Stomach smooth muscle (tissue), 2 donors: ENCODE measurements around the gene WDR20.

Experiments used
- H3K27ac ChIP-seq: one replicate; pipeline ENCODE4 v1.7.0; 2013; ENCODE audit warnings: mild to moderate bottlenecking, low read length, inconsistent platforms
- H3K27me3 ChIP-seq, 2 donors: one replicate each; pipeline ENCODE4 v1.7.0; 2013; ENCODE audit warnings: low read length in 2 of 2; ENCODE audit not compliant: insufficient read depth in 2 of 2, control insufficient read depth in 1 of 2
- H3K36me3 ChIP-seq, 2 donors: one replicate each; pipeline ENCODE4 v1.7.0; 2013; ENCODE audit warnings: low read length in 2 of 2; ENCODE audit not compliant: control insufficient read depth in 2 of 2, insufficient read depth in 2 of 2
- H3K4me1 ChIP-seq: one replicate; pipeline ENCODE4 v1.7.0; 2013; ENCODE audit warnings: low read length; ENCODE audit not compliant: control insufficient read depth, insufficient read depth
- H3K4me3 ChIP-seq, 2 donors: one replicate each; pipeline ENCODE4 v1.7.0; 2013; ENCODE audit warnings: low read length in 2 of 2
- H3K9ac ChIP-seq, 2 donors: one replicate each; pipeline ENCODE4 v1.7.0; 2013; ENCODE audit warnings: low read length in 2 of 2, mild to moderate bottlenecking in 1 of 2
- H3K9me3 ChIP-seq, 2 donors: one replicate each; pipeline ENCODE4 v1.7.0; 2013; ENCODE audit warnings: low read length in 2 of 2; ENCODE audit not compliant: control insufficient read depth in 2 of 2
- donor health status: healthy.
- donor health status: Pancreatic carcinoma.

WDR20 gene

DNA sequence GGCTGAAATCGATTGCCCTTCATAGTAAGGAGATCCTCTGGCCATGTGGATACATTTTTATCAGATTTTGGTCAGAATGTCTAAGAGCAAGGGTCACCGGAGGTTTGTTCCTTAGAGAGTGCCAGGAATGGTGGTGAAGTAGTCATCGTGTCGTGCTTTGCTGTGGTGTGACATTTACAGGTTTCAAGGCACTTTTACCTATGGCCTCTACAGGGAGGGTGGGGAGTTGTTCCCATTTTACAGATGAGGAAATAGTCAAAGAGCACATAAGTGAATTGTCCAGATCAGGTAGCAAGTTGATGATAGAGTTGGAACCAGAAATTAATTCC, 57.2 kb downstream of the WDR20 start:
- Histone ChIP-seq H3K36me3 (peaks cover 13 to 29% of the 10 kb centered on the region in 2 donors), H3K9me3 (no peaks in the 10 kb centered on the region), H3K27me3 (no peaks in the 10 kb centered on the region), H3K27ac (no peak overlapping the region), H3K4me1 (no peaks in the 10 kb centered on the region), H3K9ac (no peak overlapping the region), H3K4me3 (no peak overlapping the region)

DNA sequence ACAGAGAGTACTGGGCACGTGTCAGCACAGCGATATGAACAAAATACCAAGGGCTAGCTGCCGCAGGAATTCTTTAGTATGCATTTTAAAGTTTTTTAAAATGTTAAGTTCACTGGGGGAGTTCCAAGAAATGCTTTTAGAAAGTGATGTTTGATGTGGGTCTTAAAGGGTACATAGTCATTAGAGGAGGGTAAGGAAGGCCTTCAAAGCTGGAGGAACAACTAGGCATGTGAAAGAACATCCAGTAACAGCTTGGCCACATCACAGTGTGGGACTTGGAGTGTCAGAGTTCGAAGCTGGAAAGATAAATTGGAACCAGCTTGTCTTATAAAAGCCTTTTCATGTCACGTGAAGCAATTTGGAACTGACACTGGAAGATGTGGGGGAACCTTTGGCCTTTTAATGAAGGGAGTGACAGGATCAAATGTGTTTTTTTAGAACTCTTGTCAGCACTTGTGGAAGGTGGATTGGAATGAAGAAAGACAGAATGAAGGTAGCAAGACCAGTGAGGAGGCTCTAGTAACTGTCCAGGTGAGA, 57.7 kb downstream of the WDR20 start:
- H3K27me3 ChIP-seq: no peaks in the 10 kb centered on the region
- peaks cover 13 to 29% of the 10 kb centered on the region in 2 donors for H3K36me3 ChIP-seq
- H3K4me1 ChIP-seq: no peaks in the 10 kb centered on the region
- H3K9ac ChIP-seq: no peak overlapping the region
- H3K4me3 ChIP-seq: no peak overlapping the region
- no peak overlapping the region for H3K27ac ChIP-seq
- no peaks in the 10 kb centered on the region for H3K9me3 ChIP-seq

DNA sequence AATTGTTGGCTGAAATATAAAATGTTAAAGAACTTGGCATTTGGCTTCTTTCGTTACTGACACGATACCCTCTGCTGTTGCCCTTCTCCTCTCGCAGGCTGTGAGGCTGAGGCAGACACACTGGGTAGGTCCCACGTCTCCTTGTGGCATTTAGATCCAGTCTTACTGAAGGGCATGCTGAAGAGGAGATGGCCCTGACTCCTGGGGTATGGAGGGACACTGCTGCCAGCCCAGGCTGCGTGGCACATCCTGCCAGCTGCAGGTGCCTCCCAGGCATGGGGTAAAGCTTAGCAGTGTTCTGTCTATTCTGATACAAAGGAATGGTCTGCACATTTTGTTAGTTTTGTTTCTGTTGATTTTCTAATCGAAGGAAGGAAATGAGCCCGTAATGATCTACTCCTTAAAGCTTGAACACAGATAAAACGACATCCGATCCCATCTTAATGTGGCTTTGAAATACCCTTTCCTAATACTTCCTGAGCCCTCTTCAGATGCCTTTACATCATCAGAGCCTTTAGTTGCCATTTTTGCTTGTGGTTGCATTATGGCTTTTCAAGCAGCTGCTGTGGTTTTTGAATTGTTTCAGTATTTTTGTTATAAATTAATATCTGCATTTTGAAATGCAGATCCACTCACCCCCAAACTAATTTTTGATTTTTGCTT, 61.1 kb downstream of the WDR20 start:
- Histone ChIP-seq H3K4me3 (no peak overlapping the region), H3K27ac (no peak overlapping the region), H3K27me3 (no peaks in the 10 kb centered on the region), H3K36me3 (peaks cover 13 to 32% of the 10 kb centered on the region in 2 donors), H3K4me1 (no peaks in the 10 kb centered on the region), H3K9me3 (no peaks in the 10 kb centered on the region), H3K9ac (no peak overlapping the region)

DNA sequence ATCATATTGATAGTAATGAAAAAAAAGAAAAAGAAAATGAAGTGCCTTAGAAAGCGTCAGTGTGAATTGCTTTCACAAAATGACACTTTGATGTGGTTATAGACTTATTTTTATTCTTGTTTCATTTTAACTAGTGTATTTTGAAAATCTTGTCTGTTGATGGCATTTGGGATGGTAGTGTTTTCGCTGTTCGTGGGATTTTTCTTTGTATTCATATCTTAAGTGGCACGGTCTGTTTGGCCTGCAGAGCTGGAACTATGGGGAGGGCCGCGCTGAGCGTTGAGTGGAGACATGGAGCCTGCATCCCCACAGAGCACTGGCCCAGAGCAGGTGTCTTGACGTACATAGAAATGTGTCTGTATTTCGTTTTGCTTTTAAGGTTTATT, 61.6 kb downstream of the WDR20 start:
- Histone ChIP-seq H3K36me3 (peaks cover 13 to 32% of the 10 kb centered on the region in 2 donors), H3K9ac (no peak overlapping the region), H3K27me3 (no peaks in the 10 kb centered on the region), H3K4me3 (no peak overlapping the region), H3K4me1 (no peaks in the 10 kb centered on the region), H3K27ac (no peak overlapping the region), H3K9me3 (no peaks in the 10 kb centered on the region)

DNA sequence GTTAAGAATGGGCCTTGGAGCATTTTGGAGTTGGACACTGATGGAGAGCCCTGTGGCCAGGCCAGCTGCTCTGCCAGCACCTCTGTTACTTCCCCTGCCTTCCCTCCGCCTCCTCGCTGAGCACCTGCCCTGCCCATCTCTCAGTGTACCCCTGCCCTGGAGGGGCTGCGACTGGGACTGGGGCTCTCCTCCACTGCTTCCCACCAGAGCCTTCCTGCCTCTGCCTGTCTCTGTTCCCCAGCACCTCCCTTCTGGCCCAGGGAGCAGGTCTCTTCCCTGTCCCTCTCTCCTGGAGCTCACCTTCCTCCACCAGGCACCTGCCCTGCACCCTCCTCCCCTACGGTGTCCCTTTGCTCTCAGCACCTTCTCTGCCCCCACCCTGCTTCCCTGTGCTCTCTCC, 62.1 kb downstream of the WDR20 start:
- H3K27ac ChIP-seq: no peak overlapping the region
- no peak overlapping the region for H3K4me3 ChIP-seq
- H3K36me3 ChIP-seq: peaks cover 11 to 32% of the 10 kb centered on the region in 2 donors
- no peaks in the 10 kb centered on the region for H3K4me1 ChIP-seq
- no peak overlapping the region for H3K9ac ChIP-seq
- H3K27me3 ChIP-seq: no peaks in the 10 kb centered on the region
- H3K9me3 ChIP-seq: no peaks in the 10 kb centered on the region

DNA sequence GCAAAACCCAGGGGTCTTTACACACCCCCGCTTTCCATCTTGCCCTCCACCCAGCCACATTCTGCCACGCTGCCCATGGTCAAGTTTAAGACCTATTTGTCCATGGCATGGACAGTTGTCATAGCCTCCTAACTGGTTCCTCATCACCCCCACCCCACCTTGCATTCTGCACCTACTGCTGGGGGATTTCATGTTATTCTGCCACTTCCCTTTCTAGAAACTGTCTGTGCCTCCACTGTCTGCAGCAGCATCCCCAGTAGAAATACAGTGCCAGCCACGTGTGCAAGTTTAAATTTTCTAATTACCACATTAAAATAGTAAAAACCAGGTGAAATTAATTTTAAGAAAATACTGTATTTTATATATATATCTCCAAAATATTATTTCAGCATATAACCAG, 63.2 kb downstream of the WDR20 start:
- Histone ChIP-seq H3K4me3 (no peak overlapping the region), H3K27me3 (no peaks in the 10 kb centered on the region), H3K9me3 (no peaks in the 10 kb centered on the region), H3K27ac (no peak overlapping the region), H3K9ac (no peak overlapping the region), H3K36me3 (peaks cover 8 to 28% of the 10 kb centered on the region in 2 donors), H3K4me1 (no peaks in the 10 kb centered on the region)

DNA sequence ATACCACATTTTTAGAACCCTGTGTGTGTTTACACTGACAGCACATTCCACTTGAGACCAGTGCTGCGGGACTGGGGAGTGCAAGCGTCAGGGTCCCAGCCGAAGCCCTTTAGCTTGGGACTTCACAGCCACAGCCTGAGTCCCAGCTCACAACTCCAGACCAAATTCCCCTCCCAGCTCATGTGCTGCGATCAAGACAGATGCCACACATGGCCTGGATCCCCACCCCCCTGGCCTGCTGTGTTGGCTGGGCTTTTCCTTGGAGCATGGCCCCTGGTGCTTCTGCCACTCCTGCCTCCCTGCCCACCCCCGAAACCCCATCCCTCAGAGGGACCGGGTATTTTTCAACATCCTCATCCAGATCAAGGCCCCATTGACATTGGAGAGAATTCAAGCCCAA, 63.7 kb downstream of the WDR20 start:
- H3K4me3 ChIP-seq: no peak overlapping the region

DNA sequence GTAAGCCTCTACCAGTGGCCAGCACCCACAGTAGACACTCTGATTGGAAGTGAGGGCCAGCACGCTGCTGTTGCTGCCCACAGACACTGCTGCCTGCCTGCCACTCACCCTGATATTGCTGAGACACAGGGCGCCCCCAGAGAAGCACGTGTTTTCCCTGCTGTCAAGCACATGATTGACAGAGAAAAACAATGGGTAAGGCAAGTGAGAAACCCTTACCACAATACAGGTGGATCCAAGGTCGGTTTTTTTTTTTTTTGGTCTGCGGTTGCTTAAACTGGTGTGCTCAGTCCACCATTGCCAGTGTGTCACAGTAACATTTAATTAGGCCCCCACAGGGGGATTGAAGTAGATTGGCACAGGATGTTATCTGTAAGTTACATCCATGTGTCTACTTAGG, 65.9 kb downstream of the WDR20 start:
- peaks cover 13 to 27% of the 10 kb centered on the region in 2 donors for H3K36me3 ChIP-seq
- H3K9ac ChIP-seq: no peak overlapping the region
- no peak overlapping the region for H3K27ac ChIP-seq
- H3K4me3 ChIP-seq: no peak overlapping the region
- no peaks in the 10 kb centered on the region for H3K4me1 ChIP-seq
- H3K9me3 ChIP-seq: no peaks in the 10 kb centered on the region
- H3K27me3 ChIP-seq: no peaks in the 10 kb centered on the region

More for the DNA sequence above, 63.7 kb downstream of the WDR20 start:
- Histone ChIP-seq H3K36me3 (peaks cover 6 to 29% of the 10 kb centered on the region in 2 donors), H3K4me1 (no peaks in the 10 kb centered on the region), H3K27ac (no peak overlapping the region), H3K9me3 (no peaks in the 10 kb centered on the region), H3K9ac (no peak overlapping the region), H3K27me3 (no peaks in the 10 kb centered on the region)

DNA sequence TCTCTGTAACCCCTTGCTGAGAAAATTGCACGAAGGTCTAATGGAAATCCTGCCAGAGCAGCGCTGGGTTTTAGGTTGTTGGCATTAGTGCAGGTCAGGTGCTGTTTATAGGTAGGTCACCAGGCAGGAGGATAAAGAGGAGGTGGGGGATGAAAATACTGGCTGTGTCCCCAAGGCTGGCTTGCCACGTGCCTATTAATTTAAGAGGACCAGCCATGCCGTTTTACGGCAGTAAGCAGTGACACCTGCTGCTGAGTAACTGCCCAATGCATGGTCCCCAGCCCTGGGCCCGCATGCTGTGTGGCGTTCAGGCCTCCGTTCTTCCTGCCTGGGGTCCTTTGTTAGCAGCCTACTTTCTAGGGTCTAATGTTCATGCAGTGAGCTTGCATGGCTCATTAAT, 67.2 kb downstream of the WDR20 start:
- Histone ChIP-seq H3K36me3 (peaks cover 14 to 22% of the 10 kb centered on the region in 2 donors), H3K4me3 (no peak overlapping the region), H3K27me3 (no peaks in the 10 kb centered on the region), H3K9me3 (no peaks in the 10 kb centered on the region), H3K27ac (no peak overlapping the region), H3K4me1 (no peaks in the 10 kb centered on the region), H3K9ac (no peak overlapping the region)

DNA sequence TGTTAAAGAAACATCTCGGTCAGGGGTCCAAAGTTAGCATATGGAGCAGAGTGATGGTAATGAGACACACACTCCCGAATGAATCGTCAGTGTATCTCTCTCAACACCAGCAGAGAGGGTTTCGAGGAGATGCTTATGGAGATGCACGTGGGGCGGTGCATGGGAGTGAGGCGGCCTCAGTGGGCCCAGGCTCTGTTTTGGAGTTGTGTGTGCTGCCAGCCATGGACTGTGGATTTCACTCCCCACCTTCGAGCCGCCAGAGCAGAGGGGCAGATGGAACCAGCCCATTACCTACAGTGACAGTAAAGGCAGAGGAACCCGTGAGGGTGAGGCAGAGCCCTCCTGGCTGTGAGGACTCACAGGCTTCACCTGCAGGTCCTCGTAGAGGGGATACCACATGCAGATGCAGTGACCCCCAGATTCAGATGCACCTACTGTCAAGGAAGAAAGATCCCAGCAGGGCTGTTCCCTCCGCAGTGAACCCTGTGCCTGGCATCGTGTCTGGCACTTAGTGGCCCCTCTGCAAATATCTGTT, 68.2 kb downstream of the WDR20 start:
- no peaks in the 10 kb centered on the region for H3K27me3 ChIP-seq
- no peak overlapping the region for H3K27ac ChIP-seq
- H3K4me1 ChIP-seq: no peaks in the 10 kb centered on the region
- H3K4me3 ChIP-seq: no peak overlapping the region
- no peak overlapping the region for H3K9ac ChIP-seq
- H3K36me3 ChIP-seq: peaks cover 14 to 25% of the 10 kb centered on the region in 2 donors
- H3K9me3 ChIP-seq: no peaks in the 10 kb centered on the region

DNA sequence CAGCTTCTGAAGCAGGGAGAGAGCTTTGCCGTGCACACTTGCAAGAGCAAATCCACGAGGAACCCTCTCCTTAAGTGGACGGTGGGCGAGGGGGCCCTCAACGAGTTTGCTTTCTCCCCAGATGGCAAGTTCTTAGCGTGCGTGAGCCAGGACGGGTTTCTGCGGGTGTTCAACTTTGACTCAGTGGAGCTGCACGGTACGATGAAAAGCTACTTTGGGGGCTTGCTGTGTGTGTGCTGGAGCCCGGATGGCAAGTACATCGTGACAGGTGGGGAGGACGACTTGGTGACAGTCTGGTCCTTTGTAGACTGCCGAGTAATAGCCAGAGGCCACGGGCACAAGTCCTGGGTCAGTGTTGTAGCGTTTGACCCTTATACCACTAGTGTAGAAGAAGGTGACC, 69.0 kb downstream of the WDR20 start:
- Histone ChIP-seq H3K36me3 (peaks cover 14 to 25% of the 10 kb centered on the region in 2 donors), H3K9me3 (no peaks in the 10 kb centered on the region), H3K9ac (no peak overlapping the region), H3K27ac (no peak overlapping the region), H3K27me3 (no peaks in the 10 kb centered on the region), H3K4me3 (no peak overlapping the region), H3K4me1 (no peaks in the 10 kb centered on the region)
